Measurements from ENCODE around the gene PACS2.

Gene PACS2

GRCh38 chr14:105442834-105443233, 128.3 kb downstream of the PACS2 start:
- peak; percentile 6 for DNase-seq
- peaks cover 2% of the 10 kb centered on the region; the same call in 1 of the 2 replicates for H3K4me1 ChIP-seq
- no peaks in the 10 kb centered on the region for H3K9me3 ChIP-seq
- peaks cover 65% of the 10 kb centered on the region for H3K36me3 ChIP-seq
- no peak for TF ChIP-seq CTCF (IDR thresholded peaks at IDR 0.05; ENCODE audit: low read depth, low read length)
- no peak overlapping the region for H3K4me3 ChIP-seq (ENCODE audit: low read depth, low read length)
- no peaks in the 10 kb centered on the region for H3K27me3 ChIP-seq

GRCh38 chr14:105444859-105445258, 130.3 kb downstream of the PACS2 start:
- Histone ChIP-seq H3K36me3 (peaks cover 58% of the 10 kb centered on the region), H3K4me3 (ENCODE audit: low read depth, low read length) (no peak overlapping the region), H3K27me3 (no peaks in the 10 kb centered on the region), H3K4me1 (peaks cover 8% of the 10 kb centered on the region), H3K9me3 (no peaks in the 10 kb centered on the region)
- peak; percentile 13 for DNase-seq
- no peak for TF ChIP-seq CTCF (IDR thresholded peaks at IDR 0.05; ENCODE audit: low read depth, low read length)

- TF ChIP-seq CTCF (IDR thresholded peaks at IDR 0.05; ENCODE audit: low read depth, low read length) = no peak
- DNase-seq = peak; percentile 7
- Histone ChIP-seq H3K9me3 (no peaks in the 10 kb centered on the region), H3K4me1 (peaks cover 8% of the 10 kb centered on the region), H3K36me3 (peaks cover 61% of the 10 kb centered on the region), H3K4me3 (ENCODE audit: low read depth, low read length) (no peak overlapping the region), H3K27me3 (no peaks in the 10 kb centered on the region)
Observed at GRCh38 chr14:105445290-105445689, 130.7 kb downstream of the PACS2 start.

- no peak for TF ChIP-seq CTCF (IDR thresholded peaks at IDR 0.05; ENCODE audit: low read depth, low read length)
- Histone ChIP-seq H3K4me3 (ENCODE audit: low read depth, low read length) (no peak overlapping the region), H3K36me3 (peaks cover 61% of the 10 kb centered on the region), H3K27me3 (no peaks in the 10 kb centered on the region), H3K4me1 (peaks cover 8% of the 10 kb centered on the region), H3K9me3 (no peaks in the 10 kb centered on the region)
- peak; percentile 8 for DNase-seq
Observed at GRCh38 chr14:105445901-105446845, 131.6 kb downstream of the PACS2 start.

- peaks cover 8% of the 10 kb centered on the region for H3K4me1 ChIP-seq
- TF ChIP-seq CTCF (IDR thresholded peaks at IDR 0.05; ENCODE audit: low read depth, low read length) = no peak
- no peaks in the 10 kb centered on the region for H3K9me3 ChIP-seq
- H3K36me3 ChIP-seq = peaks cover 59% of the 10 kb centered on the region
- H3K4me3 ChIP-seq (ENCODE audit: low read depth, low read length) = no peak overlapping the region
- H3K27me3 ChIP-seq = no peaks in the 10 kb centered on the region
- peak; percentile 16 for DNase-seq
Observed at GRCh38 chr14:105446971-105447370, 132.4 kb downstream of the PACS2 start.
